PC-9 (cell line): ENCODE data around the gene EPG5. TPM values are rescaled to one million over a fixed set of nuclear protein-coding genes. Genes with fewer than 3 reads are reported as not detected.
"Not testable (repeated sequence)": the region's sequence is repeated elsewhere in the genome, so short reads cannot be mapped to it uniquely, and the experiment has no call there.

Source experiments
- BruUV-seq: library from RNA; stranded (reverse); fragments of 400-500 nt; replicated peaks from 2 replicates; lab custom pipeline; 2021; lab: Mats Ljungman, UMichigan
- CTCF ChIA-PET: fragments of 300-600 bp; sonication (Branson Sonifier 250); formaldehyde crosslinking; loops from one replicate; lab custom pipeline; 2022; ENCODE audit warnings: antibody characterized with exemption; lab: Charles Lee
- POLR2A ChIA-PET: fragments of 300-600 bp; sonication (Branson Sonifier 250); formaldehyde crosslinking; loops from one replicate; lab custom pipeline; 2022; ENCODE audit warnings: antibody characterized with exemption; ENCODE audit not compliant: unreplicated experiment; lab: Charles Lee
- DNase-seq, 2 experiments: peaks; one replicate each; pipeline versions ENCODE4 v3.0.0 to v3.0.0-alpha.2; 2015 to 2022; ENCODE audit warnings: mixed read lengths in 1 of 2
- H2AFZ ChIP-seq: fragments of 200-600 bp; sonication (generic); 2 replicates; pipeline ENCODE4 v1.8.1; 2017; ENCODE audit warnings: antibody characterized with exemption
- H3F3A ChIP-seq: fragments of 200-600 bp; sonication (generic); 2 replicates; pipeline ENCODE4 v1.8.1; 2017; ENCODE audit warnings: antibody characterized with exemption, mild to moderate bottlenecking, low read depth; ENCODE audit not compliant: insufficient read depth
- H3K27ac ChIP-seq: fragments of 200-600 bp; sonication (generic); 2 replicates; pipeline ENCODE4 v1.6.1; 2016; ENCODE audit warnings: mixed run types
- H3K27me3 ChIP-seq: fragments of 200-600 bp; sonication (generic); 2 replicates; pipeline ENCODE4 v1.6.1; 2016; ENCODE audit warnings: low read depth, mixed run types; ENCODE audit not compliant: insufficient read depth
- H3K36me3 ChIP-seq: fragments of 200-600 bp; sonication (generic); 2 replicates; pipeline ENCODE4 v1.6.1; 2016; ENCODE audit warnings: low read depth, mixed run types
- H3K4me1 ChIP-seq: fragments of 200-600 bp; sonication (generic); replicated peaks from 2 replicates; pipeline ENCODE4 v1.6.1; 2016; ENCODE audit warnings: mixed run types; ENCODE audit not compliant: insufficient read depth
- H3K4me2 ChIP-seq: fragments of 200-600 bp; sonication (generic); 2 replicates; pipeline ENCODE4 v1.6.1; 2017; ENCODE audit warnings: mixed run types
- H3K4me3 ChIP-seq: fragments of 200-600 bp; sonication (generic); 2 replicates; pipeline ENCODE4 v1.6.1; 2016; ENCODE audit warnings: mixed run types
- H3K79me2 ChIP-seq: fragments of 200-600 bp; sonication (generic); 2 replicates; pipeline ENCODE4 v1.6.1; 2017; ENCODE audit warnings: low read depth, mixed run types
- H3K9me2 ChIP-seq: fragments of 200-600 bp; sonication (generic); 2 replicates; pipeline ENCODE4 v1.8.1; 2017; ENCODE audit warnings: mild to moderate bottlenecking; ENCODE audit not compliant: insufficient read depth
- H3K9me3 ChIP-seq: fragments of 200-600 bp; sonication (generic); 2 replicates; pipeline ENCODE4 v1.8.1; 2016; ENCODE audit warnings: low read depth; ENCODE audit not compliant: insufficient read depth
- H4K20me1 ChIP-seq: fragments of 200-600 bp; sonication (generic); 2 replicates; pipeline ENCODE4 v1.8.1; 2017; ENCODE audit not compliant: insufficient read depth
- CTCF ChIP-seq: fragments of 200-600 bp; sonication (generic); conservative IDR thresholded peaks from 2 replicates; pipeline ENCODE4 v1.6.1; 2017; ENCODE audit warnings: mixed run types, antibody characterized with exemption, mild to moderate bottlenecking, moderate library complexity
- EZH2 ChIP-seq: fragments of 200-600 bp; sonication (generic); IDR thresholded peaks from 2 replicates; pipeline ENCODE4 v1.8.0; 2017; ENCODE audit warnings: antibody characterized with exemption, low read depth
- intact Hi-C: fragments of 100-400 bp; cut with micrococcal nuclease; formaldehyde crosslinking; loops from one replicate; pipeline ENCODE4 v1.10.0; 2022; ENCODE audit not compliant: unreplicated experiment
- total RNA-seq: library from RNA; stranded (reverse); gene quantifications from 2 replicates; pipeline ENCODE4 v1.2.3, GENCODE V29; 2021

The EPG5 gene
- total RNA-seq, 1 experiment from 2014 or later, result 19.5 TPM

GRCh38 chr18:45817543-45817942, 149.6 kb downstream of the EPG5 start:
- intact Hi-C loops, result no loop called here
- H3K4me1 ChIP-seq, result peaks cover 15% of the 10 kb centered on the region; the same call in 1 of the 2 replicates
- no peaks in the 10 kb centered on the region for H3F3A ChIP-seq
- H3K9me3 ChIP-seq, result peaks cover 3% of the 10 kb centered on the region; the same call in 1 of the 2 replicates
- H3K27me3 ChIP-seq, result no peaks in the 10 kb centered on the region
- H3K27ac ChIP-seq, result no peak overlapping the region
- no peak overlapping the region for H3K4me3 ChIP-seq
- POLR2A ChIA-PET, result no interaction called here
- DNase-seq, result no peak
- H4K20me1 ChIP-seq, result no peaks in the 10 kb centered on the region
- H3K79me2 ChIP-seq, result no peaks in the 10 kb centered on the region
- CTCF ChIA-PET, result no interaction called here
- H2AFZ ChIP-seq, result no peak overlapping the region
- TF ChIP-seq EZH2, result no peak
- TF ChIP-seq CTCF, result no peak
- no peaks in the 10 kb centered on the region; the same call in 1 of the 2 replicates for H3K9me2 ChIP-seq
- no peak overlapping the region for H3K4me2 ChIP-seq
- H3K36me3 ChIP-seq, result no peaks in the 10 kb centered on the region
- no TSS peak for BruUV-seq

- H3K79me2 ChIP-seq, H3K9me3 ChIP-seq, BruUV-seq, H3K9me2 ChIP-seq, H4K20me1 ChIP-seq, H3K36me3 ChIP-seq, H3K27me3 ChIP-seq, H3K27ac ChIP-seq, intact Hi-C loops, POLR2A ChIA-PET, CTCF ChIA-PET, H3F3A ChIP-seq, H2AFZ ChIP-seq, DNase-seq, H3K4me2 ChIP-seq, H3K4me3 ChIP-seq: not testable (repeated sequence)
- peaks cover 15% of the 10 kb centered on the region; the same call in 1 of the 2 replicates for H3K4me1 ChIP-seq
These were observed 152.4 kb downstream of the EPG5 start for GRCh38 chr18:45814733-45815132.

- DNase-seq, H3K79me2 ChIP-seq, H3K27me3 ChIP-seq, H3K9me2 ChIP-seq, CTCF ChIA-PET, H3K4me3 ChIP-seq, BruUV-seq, H3K27ac ChIP-seq, intact Hi-C loops, H2AFZ ChIP-seq, H4K20me1 ChIP-seq, H3K36me3 ChIP-seq, POLR2A ChIA-PET, H3K4me2 ChIP-seq: not testable (repeated sequence)
- H3F3A ChIP-seq, result peaks cover 32% of the 10 kb centered on the region
- H3K9me3 ChIP-seq, result peaks cover 14% of the 10 kb centered on the region
- H3K4me1 ChIP-seq, result peaks cover 53% of the 10 kb centered on the region
These were observed 160.0 kb downstream of the EPG5 start for GRCh38 chr18:45807144-45807543.

GRCh38 chr18:45806226-45806625, 160.9 kb downstream of the EPG5 start:
- Histone ChIP-seq H3K9me3 (peaks cover 14% of the 10 kb centered on the region), H3K27ac (0 out of 2 replicates have a peak overlapping the region, but pooled peaks have one; percentile 25), H3K4me2 (no peak overlapping the region), H3K27me3 (no peaks in the 10 kb centered on the region), H3K36me3 (no peaks in the 10 kb centered on the region), H3K9me2 (no peaks in the 10 kb centered on the region), H3F3A (peaks cover 42% of the 10 kb centered on the region), H3K79me2 (no peaks in the 10 kb centered on the region), H3K4me3 (no peak overlapping the region), H4K20me1 (no peaks in the 10 kb centered on the region), H2AFZ (peak overlapping the region; percentile 56; the same call in 1 of the 2 replicates), H3K4me1 (peaks cover 62% of the 10 kb centered on the region)
- POLR2A ChIA-PET, result no interaction called here
- DNase-seq, result no peak
- intact Hi-C loops, result no loop called here
- BruUV-seq, result no TSS peak
- CTCF ChIA-PET, result no interaction called here
- TF ChIP-seq EZH2 (no peak), CTCF (no peak)
